ENCODE data around the gene KCNIP2.

DNA sequence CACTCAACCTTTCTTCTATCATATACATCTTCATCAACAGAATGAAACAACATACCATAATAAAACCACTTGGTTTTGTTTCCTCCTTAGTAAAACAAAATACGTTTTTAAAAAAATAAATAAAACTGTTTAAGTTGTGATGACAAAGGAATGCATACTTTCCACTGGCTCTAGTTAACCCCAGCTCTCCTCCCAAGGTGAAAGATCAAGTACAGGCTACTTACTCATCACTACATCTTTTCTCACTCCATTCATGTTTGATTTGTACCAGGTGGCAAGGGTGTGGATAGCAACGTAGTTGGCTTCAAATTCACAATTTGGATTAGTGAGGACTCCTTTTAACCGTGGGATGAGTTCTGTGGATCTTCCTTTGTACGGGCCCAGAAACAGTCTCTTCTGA is 40.1 kb downstream of the KCNIP2 start:
- TF ChIP-seq EZH2 (IDR thresholded peaks at IDR 0.05; ENCODE audit: insufficient read depth, poor library complexity, severe bottlenecking) = no peak
- no peak for TF ChIP-seq EZH2phosphoT487 (IDR thresholded peaks at IDR 0.05; ENCODE audit: insufficient read depth, low read depth)

All from GM23248 (cell line).